Myocyte (in vitro differentiated cells): ENCODE results near the gene NCBP2. TPM values are rescaled to one million over a fixed set of nuclear protein-coding genes. Genes with fewer than 3 reads are reported as not detected.
A peak's percentile ranks its signal among the peaks of the same experiment; 100 is the strongest.
"Not testable (repeated sequence)": the region's sequence is repeated elsewhere in the genome, so short reads cannot be mapped to it uniquely, and the experiment has no call there.

Source experiments
- DNase-seq: peaks from one replicate; pipeline ENCODE4 v3.0.0-alpha.2; 2012; ENCODE audit warnings: low read depth
- total RNA-seq: library from RNA; depleted of rRNA; stranded (reverse); fragments of >200 nt; gene quantifications from 2 replicates; pipeline ENCODE4 v1.2.3, GENCODE V29; 2014

Gene NCBP2
- total RNA-seq, 1 donor from 2014 or later: 90.8 TPM

DNA sequence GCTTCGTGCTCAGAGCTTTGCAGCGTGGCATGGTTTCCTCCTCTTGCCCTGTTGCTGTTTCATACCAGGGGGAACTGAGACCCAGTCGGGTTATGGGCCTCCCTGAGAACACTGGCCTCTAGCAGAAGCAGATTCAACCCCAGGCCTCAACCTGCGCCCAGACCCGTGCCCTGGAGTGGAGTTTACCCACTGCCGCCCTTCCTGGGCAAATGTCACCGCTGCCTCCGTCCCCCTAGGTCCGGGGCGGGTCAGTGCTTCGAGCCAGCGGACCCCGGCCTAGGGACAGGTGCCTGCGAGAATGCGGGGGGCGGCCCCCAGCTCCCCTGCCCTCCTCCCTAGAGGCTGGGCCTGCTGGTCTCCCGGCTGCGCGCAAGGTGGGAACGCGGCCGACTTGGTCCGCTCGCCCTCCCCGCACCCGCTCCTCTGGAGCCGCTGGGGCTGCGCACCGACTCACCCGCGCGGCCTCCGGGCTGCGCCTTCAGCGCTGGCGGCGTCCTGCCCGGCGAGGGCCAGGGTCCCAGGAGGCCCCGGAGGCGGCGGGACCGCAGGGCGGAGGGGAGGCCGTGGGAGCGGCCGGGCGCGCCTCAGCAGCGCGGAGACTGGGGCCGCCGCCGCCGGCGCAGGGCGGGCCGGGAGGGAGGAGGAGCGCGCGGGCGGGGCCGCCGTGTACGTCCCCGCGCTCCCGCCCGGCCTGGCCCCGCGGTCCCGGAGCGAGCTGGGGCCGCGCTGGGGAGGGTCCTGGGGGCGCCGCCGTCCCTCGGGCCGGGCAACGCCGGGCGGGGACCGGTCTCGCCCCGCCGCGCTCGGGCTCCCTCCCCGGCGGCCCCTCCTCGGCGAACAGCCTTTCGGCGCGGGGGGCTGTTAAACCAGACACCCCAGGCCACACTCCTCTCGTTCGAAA is 26.2 kb upstream of the NCBP2 start, which contains the start of gene PIGZ:
Gene PIGZ, minus strand, starts transcription at position 601 of the 901 bp plus-strand sequence. CDS start 16,802 bp downstream, outside the sequence.
- peak; percentile 49 for DNase-seq

DNA sequence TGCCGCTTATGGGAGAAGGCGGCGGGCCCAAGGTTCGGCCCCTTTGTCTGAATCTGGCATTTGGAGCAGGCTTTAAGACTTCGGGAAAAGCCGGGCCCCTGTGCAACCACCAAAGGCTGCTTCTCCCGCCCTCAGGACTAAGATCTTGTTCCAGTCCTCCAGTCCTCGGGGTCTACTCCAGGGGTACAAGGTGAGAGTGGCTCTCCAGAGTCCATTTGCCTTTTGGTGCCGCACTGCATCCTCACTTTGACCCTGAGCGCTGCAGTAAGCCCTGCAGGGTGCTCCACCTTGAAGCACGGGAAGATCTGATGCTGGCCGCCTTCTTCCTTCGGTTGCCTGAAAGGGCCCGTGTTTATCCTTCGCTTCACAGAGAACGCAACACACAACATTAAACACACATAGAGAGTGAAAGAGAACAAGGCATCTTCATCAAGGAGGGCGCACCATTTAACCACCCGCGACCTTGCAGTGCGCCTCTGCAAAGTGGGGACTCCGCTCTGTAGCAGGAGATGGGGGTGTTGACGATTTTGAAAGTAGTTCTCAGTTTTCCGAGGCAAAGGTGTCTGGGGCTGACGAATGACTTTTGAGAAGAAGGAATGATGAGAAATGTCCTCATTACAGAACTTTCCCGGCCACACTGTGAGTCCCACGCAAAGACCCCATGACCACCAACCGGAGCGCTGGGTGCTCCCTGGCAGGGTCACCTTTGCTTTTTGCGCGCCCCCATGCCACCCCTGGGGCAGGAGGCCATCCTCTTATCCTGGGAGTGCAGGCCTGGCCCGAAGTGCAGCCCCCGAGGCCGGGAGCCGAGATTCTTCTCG is 25.3 kb upstream of the NCBP2 start:
- no peak for DNase-seq

DNA sequence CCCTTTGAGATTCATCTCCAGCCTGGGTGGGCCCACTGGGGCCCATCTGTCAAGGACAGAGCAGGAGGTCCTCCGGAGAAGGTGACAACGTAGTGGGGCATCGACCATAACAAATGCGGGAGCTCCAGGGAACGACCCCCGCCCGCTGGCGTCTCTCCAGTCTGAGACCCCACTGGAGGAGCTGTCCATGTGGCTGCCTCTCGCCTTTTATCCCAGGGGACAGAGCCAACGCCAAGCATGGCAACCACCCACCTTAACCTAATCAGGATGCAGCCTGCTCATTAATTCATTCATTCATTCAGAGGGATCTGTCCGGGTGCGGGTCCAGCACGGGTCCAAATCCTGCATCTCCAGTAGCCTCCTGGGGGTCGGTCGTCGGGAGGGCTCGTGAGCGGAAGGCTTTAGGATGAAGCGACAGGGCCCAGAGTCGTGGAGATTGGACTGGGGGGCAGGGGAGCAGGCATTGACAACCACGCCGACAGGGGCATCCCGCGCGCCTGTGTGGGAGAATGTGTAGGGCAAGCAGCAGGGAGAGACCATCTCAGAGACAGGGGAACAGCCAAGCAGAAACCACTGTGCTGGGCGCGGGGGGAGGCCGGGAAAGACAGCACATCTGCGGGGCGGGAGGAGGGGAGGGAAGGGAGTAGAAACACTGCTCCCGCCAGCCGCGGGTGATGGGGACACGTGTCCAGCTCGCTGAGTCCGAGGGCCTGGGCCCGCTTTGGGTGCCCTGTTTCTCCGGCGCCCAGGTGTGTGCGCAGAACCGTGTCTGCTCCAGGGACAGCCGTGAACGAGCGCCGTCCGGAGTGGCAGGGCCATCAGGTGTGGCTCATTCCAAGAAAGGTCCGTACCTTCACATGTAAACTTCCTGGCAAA is 24.4 kb upstream of the NCBP2 start:
- DNase-seq: no peak

DNA sequence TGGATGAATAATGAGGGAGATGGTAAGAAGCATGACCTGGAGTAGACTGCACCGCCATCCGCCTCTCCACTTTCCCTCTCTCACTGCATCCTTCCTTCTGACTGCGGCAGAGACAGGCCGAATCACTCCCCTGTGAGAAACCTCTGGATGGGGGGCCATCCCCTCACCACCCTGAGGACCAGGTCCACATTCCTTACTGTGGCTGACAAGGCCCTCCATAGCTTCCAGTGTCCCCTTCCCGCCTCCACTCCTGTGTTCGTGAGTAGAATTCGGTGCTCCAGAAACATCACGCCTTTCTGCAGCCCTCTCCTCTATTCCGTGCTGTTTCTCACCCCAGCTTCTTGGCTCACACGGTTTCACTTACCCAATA is 23.5 kb upstream of the NCBP2 start:
- DNase-seq: no peak

DNA sequence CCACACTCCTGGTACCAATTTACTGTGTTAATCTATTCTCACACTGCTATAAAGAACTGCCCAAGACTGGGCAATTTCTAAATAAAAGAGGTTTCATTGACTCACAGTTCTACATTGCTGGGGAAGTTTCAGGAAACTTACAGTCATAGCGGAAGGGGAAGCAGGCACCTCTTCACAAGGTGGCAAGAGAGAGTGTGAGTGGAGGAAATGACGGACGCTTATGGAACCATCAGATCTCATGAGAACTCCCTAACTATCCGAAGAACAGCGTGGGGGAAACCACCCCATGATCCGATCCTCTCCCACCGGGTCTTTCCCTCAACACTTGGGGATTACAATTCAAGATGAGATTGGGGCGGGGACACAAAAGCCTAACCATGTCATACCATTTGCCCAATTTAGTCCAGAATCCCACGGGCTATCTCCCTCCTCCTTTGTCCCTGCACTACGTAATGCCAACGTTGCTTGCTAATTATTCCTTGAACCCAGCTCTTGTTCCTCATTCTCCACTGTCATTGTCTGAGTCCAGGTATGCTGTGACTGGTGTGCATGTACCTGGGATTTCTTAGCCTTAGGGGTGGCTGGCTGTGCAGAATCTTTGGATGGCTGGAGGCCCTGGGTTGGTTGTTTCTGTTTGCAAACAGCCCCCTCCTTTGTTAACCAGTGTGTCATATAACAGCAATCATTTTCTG is 22.9 kb upstream of the NCBP2 start:
- DNase-seq: no peak

DNA sequence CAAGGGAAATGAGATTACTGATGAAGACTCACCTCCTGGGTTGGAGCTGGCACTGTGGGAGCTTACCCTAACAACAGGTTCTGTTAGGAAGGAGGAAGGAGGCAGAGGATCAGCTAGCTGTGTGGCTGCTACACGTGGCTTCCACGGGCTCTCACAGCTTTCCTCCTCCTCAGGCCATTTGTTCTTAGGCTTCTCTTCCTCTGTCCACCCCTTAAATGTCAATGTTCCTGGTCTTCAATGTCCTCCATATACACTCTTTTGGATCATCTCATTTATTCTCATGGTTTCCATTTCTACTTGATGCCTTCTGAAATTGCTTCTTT is 21.3 kb upstream of the NCBP2 start:
- no peak for DNase-seq

DNA sequence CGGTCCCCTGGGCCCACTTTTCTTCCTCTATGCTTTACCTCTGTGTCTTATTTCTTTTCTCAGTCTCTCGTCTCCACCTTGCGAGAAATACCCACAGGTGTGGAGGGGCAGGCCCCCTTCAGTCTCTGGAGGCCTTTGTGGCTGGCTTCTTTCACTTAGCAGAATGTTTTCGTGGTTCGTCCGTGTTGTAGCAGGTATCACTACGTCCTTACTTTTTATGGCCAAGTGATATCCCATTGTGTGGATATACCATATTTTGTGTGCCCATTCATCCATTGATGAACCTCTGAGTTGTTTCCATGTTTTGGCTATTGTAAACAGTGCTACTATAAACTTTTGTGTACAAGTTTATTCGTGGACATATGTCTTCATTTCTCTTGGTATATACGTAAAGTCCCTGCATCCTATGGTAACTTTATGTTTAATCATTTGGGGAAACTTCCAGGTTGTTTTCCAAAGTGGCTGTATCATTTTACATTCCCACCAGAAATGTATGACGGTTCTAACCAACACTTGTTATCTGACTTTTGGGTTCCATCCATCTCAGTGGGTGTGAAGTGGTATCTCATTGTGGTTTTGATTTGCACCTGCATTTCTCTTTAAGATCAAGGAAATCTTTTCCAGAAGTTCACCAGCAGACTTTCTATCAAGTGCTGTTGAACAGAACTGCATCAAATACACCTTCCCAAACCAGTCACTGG is 20.8 kb upstream of the NCBP2 start:
- DNase-seq: no peak

DNA sequence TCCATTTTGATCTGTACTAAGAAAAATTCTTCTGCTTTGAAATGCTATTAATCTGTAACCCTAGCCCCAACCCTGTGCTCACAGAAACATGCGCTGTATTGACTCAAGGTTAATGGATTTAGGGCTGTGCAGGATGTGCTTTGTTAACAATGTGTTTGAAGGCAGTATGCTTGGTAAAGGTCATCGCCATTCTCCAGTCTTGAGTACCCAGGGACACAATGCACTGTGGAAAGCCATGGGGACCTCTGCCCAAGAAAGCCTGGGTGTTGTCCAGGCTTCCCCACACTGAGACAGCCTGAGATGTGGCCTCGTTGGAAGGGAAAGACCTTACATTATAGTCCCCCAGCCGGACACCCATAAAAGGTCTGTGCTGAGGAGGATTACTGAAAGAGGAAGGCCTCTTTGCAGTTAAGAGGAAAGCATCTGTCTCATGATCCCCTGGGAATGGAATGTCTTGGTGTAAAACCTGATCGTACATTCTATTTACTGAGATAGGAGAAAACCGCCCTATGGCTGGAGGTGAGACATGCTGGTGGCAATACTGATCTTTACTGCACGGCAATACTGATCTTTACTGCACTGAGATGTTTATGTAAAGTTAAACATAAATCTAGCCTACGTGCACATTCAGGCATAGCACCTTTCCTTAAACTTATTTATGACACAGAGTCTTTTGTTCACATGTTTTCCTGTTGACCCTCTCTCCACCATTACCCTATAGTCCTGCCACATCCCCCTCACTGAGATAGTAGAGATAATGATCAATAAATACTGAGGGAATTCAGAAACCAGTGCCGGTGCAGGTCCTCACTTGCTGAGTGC is 20.0 kb upstream of the NCBP2 start:
- DNase-seq: no peak

DNA sequence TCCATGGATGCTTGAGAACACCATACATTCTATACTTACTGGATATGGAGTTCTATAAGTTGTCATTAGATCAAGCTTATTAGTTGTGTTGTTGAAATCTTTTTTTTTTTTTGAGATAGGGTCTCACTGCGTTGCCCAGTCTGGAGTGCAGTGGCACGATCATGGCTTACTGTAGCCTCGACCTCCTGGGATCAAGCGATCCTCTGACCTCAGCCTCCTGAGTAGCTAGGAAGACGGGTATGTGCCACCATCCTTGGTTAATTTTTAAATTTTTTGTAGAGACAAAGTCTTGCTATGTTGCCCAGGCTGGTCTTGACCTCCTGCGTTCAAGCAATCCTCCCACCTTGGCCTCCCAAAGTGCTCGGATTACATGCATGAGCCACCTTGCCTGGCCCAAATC is 12.5 kb upstream of the NCBP2 start:
- no peak for DNase-seq

DNA sequence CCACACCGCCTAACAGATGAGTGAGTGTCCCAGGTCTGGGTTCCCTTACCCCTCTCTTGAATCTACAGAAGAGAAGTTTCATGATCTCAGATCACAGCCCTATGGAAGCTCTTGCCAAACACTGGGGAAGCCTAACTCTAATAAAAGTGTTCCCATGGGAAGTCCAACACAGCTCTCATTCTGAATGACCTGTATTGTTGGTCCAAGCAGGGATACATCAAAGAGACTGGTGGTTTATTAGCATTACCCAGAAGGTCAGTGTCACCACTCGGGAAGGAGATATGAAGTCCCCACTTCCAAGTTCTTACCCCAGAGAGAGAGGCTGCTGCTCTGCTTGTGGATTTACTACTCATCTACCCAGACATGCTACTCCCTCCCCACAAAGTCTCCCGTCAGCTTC is 9.0 kb upstream of the NCBP2 start:
- DNase-seq: no peak

DNA sequence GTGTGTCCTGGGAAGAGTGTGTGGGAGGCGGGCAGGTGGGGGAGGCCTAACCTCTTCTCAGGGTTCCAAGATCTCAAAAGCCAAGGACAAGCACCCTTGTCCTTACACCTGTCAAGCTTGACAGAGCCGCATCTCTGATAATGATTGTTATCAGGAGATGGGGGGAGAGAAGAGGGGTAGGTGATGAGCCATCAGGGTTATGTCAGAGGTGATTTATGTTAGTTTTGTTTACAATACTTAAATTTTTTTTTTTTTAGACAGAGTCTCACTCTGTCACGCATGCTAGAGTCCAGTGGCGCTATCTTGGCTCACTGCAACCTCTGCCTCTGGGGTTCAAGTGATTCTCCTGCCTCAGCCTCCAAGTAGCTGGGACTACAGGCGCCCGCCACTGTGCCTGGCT is 7.4 kb upstream of the NCBP2 start:
- no peak for DNase-seq

DNA sequence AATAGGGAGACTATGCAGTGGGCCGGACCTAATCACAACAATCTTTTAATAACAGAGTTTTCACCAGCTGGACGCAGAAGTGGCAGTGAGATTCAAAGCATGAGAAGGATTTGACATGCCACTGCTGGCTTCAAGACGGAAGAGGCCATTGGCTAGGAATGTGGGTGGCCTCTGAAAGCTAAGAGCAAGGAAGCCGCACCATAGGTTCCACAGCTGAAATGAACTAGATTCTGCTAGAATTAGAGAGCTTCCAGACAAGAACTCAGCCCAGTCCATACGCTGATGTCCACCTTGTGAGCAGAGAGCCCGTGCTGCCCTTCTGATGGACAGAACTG is 6.9 kb upstream of the NCBP2 start:
- DNase-seq: no peak

DNA sequence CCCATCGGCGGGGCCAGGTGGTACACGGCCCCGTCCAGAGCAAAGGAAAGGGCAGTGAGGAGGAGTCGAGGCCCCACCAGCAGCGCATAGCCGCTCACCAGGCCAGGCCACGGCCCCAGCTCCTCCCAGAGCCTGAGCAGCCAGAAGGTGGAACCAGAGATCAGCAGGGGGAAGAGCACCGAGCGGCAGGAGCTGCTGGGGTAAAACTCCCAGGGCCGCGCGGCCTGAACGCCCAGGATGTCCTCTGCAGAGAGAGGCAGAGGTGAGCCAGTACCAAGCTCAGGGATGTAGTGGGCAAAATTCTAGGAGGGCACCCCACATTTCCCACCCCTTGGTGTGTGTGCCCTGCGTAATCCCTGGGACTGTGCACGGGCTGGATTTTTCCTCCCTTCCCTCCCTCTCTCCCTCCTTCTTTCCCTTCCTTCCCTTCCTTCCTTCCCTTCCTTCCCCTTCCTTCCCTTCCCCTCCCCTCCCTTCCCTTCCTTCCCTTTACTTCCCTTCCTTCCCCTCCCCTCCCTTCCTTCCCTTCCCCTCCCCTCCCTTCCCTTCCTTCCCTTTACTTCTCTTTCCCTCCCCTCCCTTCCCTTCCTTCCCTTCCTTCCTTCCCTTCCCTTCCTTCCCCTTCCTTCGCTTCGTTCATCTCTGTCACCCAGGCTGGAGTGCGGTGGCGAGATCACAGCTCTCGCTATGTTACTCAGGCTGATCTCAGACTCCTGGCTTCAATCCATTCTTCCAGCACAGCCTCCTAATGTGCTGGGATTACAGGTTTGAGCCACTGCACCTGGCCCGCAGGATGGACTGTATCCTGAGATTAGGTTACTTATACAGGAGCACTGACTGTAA is 6.3 kb upstream of the NCBP2 start:
- peak; percentile 65 for DNase-seq

DNA sequence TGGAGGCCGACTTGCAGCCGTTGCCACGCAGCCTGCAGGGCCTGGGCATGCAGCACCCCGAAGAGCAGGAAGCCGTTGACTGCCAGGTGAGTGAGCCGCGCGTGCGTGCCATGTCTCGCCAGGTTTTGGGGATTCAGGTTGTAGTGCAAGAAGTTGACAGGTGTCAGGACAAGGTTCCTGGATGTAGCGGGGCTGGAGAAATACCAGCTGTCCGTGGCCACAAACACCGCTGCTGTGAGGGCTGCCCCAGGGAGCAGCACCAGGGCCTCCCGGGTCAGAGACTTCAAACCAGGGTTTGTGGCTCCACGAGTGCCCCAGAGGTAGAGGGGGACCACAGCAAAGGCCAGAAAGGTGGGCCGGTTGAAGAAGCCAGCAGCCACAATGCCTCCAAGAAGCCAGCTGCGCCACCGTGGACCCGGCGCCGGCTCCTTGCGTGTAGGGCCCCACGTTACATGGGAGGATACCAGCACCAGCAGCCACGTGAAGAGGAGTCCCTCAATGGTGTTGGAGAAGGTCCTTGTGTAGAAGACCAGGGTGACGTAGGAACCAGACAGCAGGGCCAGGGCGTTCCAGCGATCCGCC is 5.6 kb upstream of the NCBP2 start:
- DNase-seq: no peak

DNA sequence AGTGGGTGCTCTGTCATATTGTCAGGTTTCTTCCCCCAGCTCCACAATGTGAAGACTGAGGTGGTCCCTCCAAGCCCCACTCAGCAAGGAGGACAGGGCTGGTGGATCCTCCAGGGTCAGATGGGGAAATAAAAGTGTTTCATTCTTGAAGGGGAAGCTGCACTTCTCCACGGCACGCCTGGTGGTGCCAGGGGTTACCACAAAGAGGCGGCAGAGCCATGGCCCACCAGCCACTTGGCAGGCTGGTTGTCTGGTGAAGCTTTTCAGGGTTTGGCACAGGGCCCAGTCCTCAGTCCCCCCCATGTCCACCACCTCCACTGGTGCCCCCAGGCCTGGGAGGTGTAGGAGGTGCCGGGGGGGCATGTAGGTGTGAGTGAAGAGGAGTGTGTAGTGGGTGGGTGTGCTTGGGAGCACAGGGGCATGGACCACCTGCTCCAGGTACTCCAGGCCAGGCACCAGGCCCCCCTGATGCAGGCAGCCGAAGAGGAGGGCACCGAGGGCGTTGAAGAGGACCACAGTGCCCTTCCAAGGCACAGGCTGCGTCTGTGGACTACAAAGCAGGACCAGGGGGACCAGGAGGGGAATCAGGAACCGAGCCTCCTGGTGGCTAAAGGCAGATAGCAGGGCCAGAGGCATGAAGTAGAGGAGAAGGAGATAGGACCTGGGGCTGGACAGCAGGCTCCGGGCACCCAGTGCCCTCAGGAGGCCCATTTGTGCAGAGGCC is 5.0 kb upstream of the NCBP2 start:
- no peak for DNase-seq

DNA sequence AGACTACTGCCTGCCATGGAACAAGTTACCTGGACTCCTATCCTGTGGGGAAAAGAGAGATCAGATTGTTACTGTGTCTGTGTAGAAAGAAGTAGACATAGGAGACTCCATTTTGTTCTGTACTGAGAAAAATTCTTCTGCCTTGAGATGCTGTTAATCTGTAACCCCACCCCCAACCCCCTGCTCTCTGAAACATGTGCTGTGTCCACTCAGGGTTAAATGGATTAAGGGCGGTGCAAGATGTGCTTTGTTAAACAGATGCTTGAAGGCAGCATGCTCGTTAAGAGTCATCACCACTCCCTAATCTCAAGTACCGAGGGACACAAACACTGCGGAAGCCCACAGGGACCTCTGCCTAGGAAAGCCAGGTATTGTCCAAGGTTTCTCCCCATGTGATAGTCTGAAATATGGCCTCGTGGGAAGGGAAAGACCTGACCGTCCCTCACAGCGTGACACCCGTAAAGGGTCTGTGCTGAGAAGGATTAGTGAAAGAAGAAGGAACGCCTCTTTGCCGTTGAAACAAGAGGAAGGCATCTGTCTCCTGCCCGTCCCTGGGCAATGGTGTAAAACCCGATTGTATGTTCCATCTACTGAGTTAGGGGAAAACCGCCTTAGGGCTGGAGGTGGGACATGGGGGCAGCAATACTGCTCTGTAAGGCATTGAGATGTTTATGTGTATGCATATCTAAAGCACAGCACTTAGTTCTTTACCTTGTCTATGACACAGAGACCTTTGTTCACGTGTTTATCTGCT is 1.9 kb upstream of the NCBP2 start:
- not testable (repeated sequence) for DNase-seq

DNA sequence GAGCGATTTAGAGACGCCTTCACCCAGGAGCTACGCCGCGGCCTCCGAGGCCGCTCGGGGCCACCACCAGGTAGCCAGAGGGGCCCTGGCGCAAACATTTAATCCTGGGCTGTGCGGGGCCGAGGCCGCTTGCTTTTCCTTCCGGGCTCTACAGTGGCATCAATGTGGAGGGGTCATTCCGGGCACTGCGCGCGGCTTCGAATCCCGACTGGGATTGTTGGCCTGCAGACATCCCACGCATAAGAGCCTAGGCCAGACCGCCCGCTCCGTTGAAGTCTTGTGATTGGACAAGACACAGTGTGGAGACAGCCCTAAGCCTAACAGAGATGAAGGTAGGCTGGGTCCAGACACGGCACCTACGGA is 568 bp upstream of the NCBP2 start:
- peak; percentile 20 for DNase-seq
